ENCODE measurements around the gene GLRB. TPM values are rescaled to one million over a fixed set of nuclear protein-coding genes. Genes with fewer than 3 reads are reported as not detected.

The GLRB gene
- total RNA-seq, 4 donors from 2014 or later = 1.6 to 5.8 (median 2.7) TPM

- TF ChIP-seq EP300 (IDR thresholded peaks at IDR 0.05) = no peak
- no peak for TF ChIP-seq POLR2A (IDR thresholded peaks at IDR 0.05)
- TF ChIP-seq CTCF (IDR thresholded peaks at IDR 0.05) = no peak
- TF ChIP-seq POLR2AphosphoS5 (IDR thresholded peaks at IDR 0.05) = no peak
- H3K9me3 ChIP-seq = no peaks in the 10 kb centered on the region
- H3K27me3 ChIP-seq = no peaks in the 10 kb centered on the region
- no peaks in the 10 kb centered on the region for H3K4me1 ChIP-seq
- 93 to 95% methylated on average over 2 of the region's 2 CpGs for WGBS, 2 donors (ENCODE audit: low coverage in 1 of 2)
- H3K36me3 ChIP-seq = no peaks in the 10 kb centered on the region
- H3K27ac ChIP-seq = no peak overlapping the region
- ATAC-seq = no peak
- no peak overlapping the region for H3K4me3 ChIP-seq
Measured at GRCh38 chr4:157121401-157121800, 45.5 kb downstream of the GLRB start.

- WGBS, 2 donors (ENCODE audit: low coverage in 1 of 2) = 91 to 94% methylated on average over 2 of the region's 2 CpGs
- Histone ChIP-seq H3K4me3 (no peak overlapping the region), H3K36me3 (no peaks in the 10 kb centered on the region), H3K27me3 (no peaks in the 10 kb centered on the region), H3K9me3 (no peaks in the 10 kb centered on the region), H3K4me1 (no peaks in the 10 kb centered on the region), H3K27ac (no peak overlapping the region)
- TF ChIP-seq POLR2AphosphoS5 (IDR thresholded peaks at IDR 0.05) (no peak), CTCF (IDR thresholded peaks at IDR 0.05) (no peak)
- ATAC-seq = no peak
Measured at GRCh38 chr4:157127571-157127970, 51.6 kb downstream of the GLRB start.

GRCh38 chr4:157128395-157128794, 52.4 kb downstream of the GLRB start:
- TF ChIP-seq POLR2A (IDR thresholded peaks at IDR 0.05) (no peak), CTCF (IDR thresholded peaks at IDR 0.05) (peak in 1 of 4 experiments; percentile 28)
- ATAC-seq = no peak

GRCh38 chr4:157141976-157142375, 66.0 kb downstream of the GLRB start:
- Histone ChIP-seq H3K9me3 (no peaks in the 10 kb centered on the region), H3K27me3 (no peaks in the 10 kb centered on the region), H3K27ac (no peak overlapping the region), H3K4me3 (no peak overlapping the region), H3K36me3 (no peaks in the 10 kb centered on the region), H3K4me1 (no peaks in the 10 kb centered on the region)
- no peak for ATAC-seq
- no peak for TF ChIP-seq CTCF (IDR thresholded peaks at IDR 0.05)
- no peak for TF ChIP-seq POLR2AphosphoS5 (IDR thresholded peaks at IDR 0.05)
- TF ChIP-seq EP300 (IDR thresholded peaks at IDR 0.05) = no peak
- TF ChIP-seq POLR2A (IDR thresholded peaks at IDR 0.05) = no peak

More at GRCh38 chr4:157128395-157128794, 52.4 kb downstream of the GLRB start:
- Histone ChIP-seq H3K9me3 (no peaks in the 10 kb centered on the region), H3K4me1 (no peaks in the 10 kb centered on the region), H3K27me3 (no peaks in the 10 kb centered on the region), H3K36me3 (no peaks in the 10 kb centered on the region), H3K4me3 (no peak overlapping the region), H3K27ac (no peak overlapping the region)

GRCh38 chr4:157143369-157143768, 67.4 kb downstream of the GLRB start:
- TF ChIP-seq EP300 (IDR thresholded peaks at IDR 0.05) = no peak
- TF ChIP-seq CTCF (IDR thresholded peaks at IDR 0.05) = no peak
- TF ChIP-seq POLR2A (IDR thresholded peaks at IDR 0.05) = no peak
- no peak for TF ChIP-seq POLR2AphosphoS5 (IDR thresholded peaks at IDR 0.05)
- Histone ChIP-seq H3K27me3 (no peaks in the 10 kb centered on the region), H3K4me3 (no peak overlapping the region), H3K4me1 (no peaks in the 10 kb centered on the region), H3K27ac (no peak overlapping the region), H3K9me3 (no peaks in the 10 kb centered on the region), H3K36me3 (no peaks in the 10 kb centered on the region)
- 75 to 86% methylated on average over 4 of the region's 4 CpGs for WGBS, 2 donors (ENCODE audit: low coverage in 1 of 2)
- no peak for ATAC-seq

All from gastroesophageal sphincter (tissue), 4 donors.